GM12878 (cell line): ENCODE results near the gene DST. TPM values are rescaled to one million over a fixed set of nuclear protein-coding genes. Genes with fewer than 3 reads are reported as not detected.

Source experiments
- ATAC-seq: fragments of 200-7000 bp; cut with Tn5 transposase; 3 replicates; pipeline ENCODE4 v1.9.1; 2020; ENCODE audit warnings: mild to moderate bottlenecking, moderate library complexity
- BruUV-seq: library from RNA; stranded (reverse); fragments of 400-500 nt; replicated peaks from 2 replicates; lab custom pipeline; 2021; lab: Mats Ljungman, UMichigan
- CTCF ChIA-PET: fragments of 300-600 bp; sonication (Branson Sonifier 250); formaldehyde crosslinking; extraction: SDS; loops from one replicate; lab custom pipeline; 2021; ENCODE audit warnings: inconsistent platforms; lab: Yijun Ruan, JAX
- POLR2A ChIA-PET: fragments of 350-600 bp; formaldehyde crosslinking; extraction: SDS; loops from one replicate; lab custom pipeline; 2021; ENCODE audit warnings: inconsistent platforms; lab: Charles Lee
- RAD21 ChIA-PET: fragments of 300-600 bp; sonication (Branson Sonifier 250); formaldehyde crosslinking; loops from one replicate; lab custom pipeline; 2023; ENCODE audit warnings: antibody characterized with exemption; ENCODE audit not compliant: unreplicated experiment; lab: Charles Lee
- SMC1A ChIA-PET: fragments of 300-600 bp; sonication (Branson Sonifier 250); formaldehyde crosslinking; loops from one replicate; lab custom pipeline; 2023; ENCODE audit not compliant: unreplicated experiment, uncharacterized antibody; lab: Charles Lee
- DNase-seq: peaks from one replicate; pipeline ENCODE4 v3.0.0-alpha.2; 2011; ENCODE audit warnings: low read depth, low spot score
- FAIRE-seq: peaks from 3 replicates; lab custom pipeline; 2011; peaks lifted over from hg19 to GRCh38; lab: Jason Lieb, UNC
- H2AFZ ChIP-seq: 2 replicates; pipeline ENCODE4 v1.6.0; 2011; ENCODE audit warnings: low read depth, low read length, control low read depth; ENCODE audit not compliant: control insufficient read depth
- H3K27ac ChIP-seq: 2 replicates; pipeline ENCODE4 v1.5.1; 2011; ENCODE audit warnings: control low read depth; ENCODE audit not compliant: control insufficient read depth, insufficient read depth
- H3K27me3 ChIP-seq, 2 experiments: replicated peaks in 1 of 2; 2 replicates each; pipeline versions ENCODE4 v1.6.0 to v1.6.1; 2011; ENCODE audit warnings: low read length in 1 of 2; ENCODE audit not compliant: control insufficient read depth in 2 of 2, insufficient read depth in 2 of 2
- H3K36me3 ChIP-seq, 2 experiments: 2 replicates each; pipeline ENCODE4 v1.5.1; 2011; ENCODE audit warnings: low read length in 1 of 2; ENCODE audit not compliant: control insufficient read depth in 2 of 2, insufficient read depth in 2 of 2
- H3K4me1 ChIP-seq: 2 replicates; pipeline ENCODE4 v1.6.1; 2011; ENCODE audit warnings: mild to moderate bottlenecking, low read length, moderate library complexity, mixed read lengths; ENCODE audit not compliant: control insufficient read depth, insufficient read depth
- H3K4me2 ChIP-seq: 2 replicates; pipeline ENCODE4 v1.6.0; 2011; ENCODE audit warnings: control low read depth; ENCODE audit not compliant: control insufficient read depth, insufficient read depth
- H3K4me3 ChIP-seq: fragments of 200-600 bp; sonication (generic); 2 replicates; pipeline ENCODE4 v1.5.1; 2016
- H3K79me2 ChIP-seq: 2 replicates; pipeline ENCODE4 v1.6.0; 2011; ENCODE audit warnings: low read length; ENCODE audit not compliant: control insufficient read depth, insufficient read depth
- H3K9ac ChIP-seq: 2 replicates; pipeline ENCODE4 v1.8.0; 2011; ENCODE audit warnings: low read length, control low read depth, mixed read lengths; ENCODE audit not compliant: control insufficient read depth, insufficient read depth
- H3K9me3 ChIP-seq: replicated peaks from 3 replicates; pipeline ENCODE4 v1.5.1; 2011; ENCODE audit warnings: mild to moderate bottlenecking, low read length; ENCODE audit not compliant: control insufficient read depth, insufficient read depth
- H4K20me1 ChIP-seq: 2 replicates; pipeline ENCODE4 v1.6.0; 2011; ENCODE audit not compliant: control insufficient read depth, insufficient read depth
- ASH2L ChIP-seq: fragments of 300-600, 200-600 bp; sonication (generic); IDR thresholded peaks from 2 replicates; pipeline ENCODE4 v1.6.1; 2017; ENCODE audit warnings: low read depth, mild to moderate bottlenecking, borderline replicate concordance
- CEBPZ ChIP-seq: fragments of 150-350 bp; IDR thresholded peaks from 2 replicates; pipeline ENCODE4 v1.6.1; 2016; ENCODE audit warnings: low read depth, low read length
- E2F8 ChIP-seq: fragments of 450-650 bp; IDR thresholded peaks from 2 replicates; pipeline ENCODE4 v1.6.1; 2018; ENCODE audit warnings: mild to moderate bottlenecking, low read depth, moderate library complexity; ENCODE audit not compliant: partially characterized antibody
- HDAC2 ChIP-seq: fragments of 200-600 bp; sonication (generic); IDR thresholded peaks from 2 replicates; pipeline ENCODE4 v1.6.1; 2017
- WGBS: methylation state at CpG from one replicate; pipeline ENCODE4 v1.1.6; 2016; ENCODE audit warnings: low lambda C conversion rate; ENCODE audit not compliant: insufficient replicate concordance, insufficient coverage; ENCODE audit errors: missing lambda C conversion rate; 5-methylcytosine and 5-hydroxymethylcytosine counted together
- in situ Hi-C: fragments of 300-500 bp; cut with MboI; formaldehyde crosslinking; loops from 9 replicates; pipeline ENCODE4 v1.14.3; 2018; ENCODE audit warnings: mixed read lengths
- intact Hi-C: fragments of 100-400 bp; cut with micrococcal nuclease; formaldehyde crosslinking; loops from one replicate; pipeline ENCODE4 v1.14.2; 2022; ENCODE audit not compliant: unreplicated experiment
- polyA plus RNA-seq, 11 experiments: library from polyadenylated mRNA; depleted of rRNA in 4 of 11; unstranded in 6 of 11; stranded (reverse) in 5 of 11; fragments of >200 nt; fragmentation: Nextera tagmentation in 4 of 11; fragmentation: Illumina TruSeq in 1 of 11; extraction: Ambion mirVana in 4 of 11; extraction: Trizol in 1 of 11; gene quantifications; 1 replicate in 1 of 11; 2 replicates in 10 of 11; pipeline versions ENCODE4 v1.2.1 to v1.2.3, GENCODE V29; 2011 to 2016; ENCODE audit warnings: inconsistent platforms in 2 of 11, missing spikeins in 2 of 11, low read depth in 1 of 11
- total RNA-seq, 4 experiments: library from RNA; depleted of rRNA in 3 of 4; stranded (reverse); fragments of >200 nt in 3 of 4; fragmentation: Illumina TruSeq in 1 of 4; extraction: Trizol in 1 of 4; gene quantifications; 2 replicates each; pipeline versions ENCODE4 v1.2.1 to v1.2.3, GENCODE V29; 2013 to 2021
- TF ChIP-seq, protein P1 (sequence below): IDR thresholded peaks from 2 replicates; pipeline ENCODE4 v1.6.1; 2011; ENCODE audit warnings: low read depth, low read length, improper control_type of control experiment, borderline replicate concordance
- TF ChIP-seq, protein P2 (sequence below): IDR thresholded peaks from 2 replicates; pipeline ENCODE4 v1.6.1; 2011; ENCODE audit warnings: mild to moderate bottlenecking, low read depth, low read length, moderate library complexity; ENCODE audit not compliant: insufficient replicate concordance

DST gene
- total and polyA plus RNA-seq, 10 of the 15 experiments (the other 5 are each of a cell fraction or from before 2014, with no cell fraction given): 32.1 to 156 (median 75.0) TPM

DNA sequence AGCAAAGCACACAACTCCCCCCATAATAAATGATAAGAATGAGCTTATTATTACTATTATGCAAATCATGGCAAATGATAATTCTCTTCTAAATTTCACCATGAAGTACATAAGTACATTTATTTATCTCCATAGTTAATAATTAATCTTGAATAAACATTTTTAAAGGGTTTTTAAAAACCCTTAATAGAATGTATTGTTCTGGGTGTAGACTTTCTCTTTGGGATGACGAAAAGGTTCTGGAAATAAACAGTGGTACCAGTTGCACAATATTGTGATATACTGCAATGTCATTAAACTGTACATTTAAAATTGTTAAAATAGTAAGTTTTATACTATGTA is 18.0 kb downstream of the DST start:
- Histone ChIP-seq H3K79me2 (no peaks in the 10 kb centered on the region), H3K9ac (no peak overlapping the region), H2AFZ (no peak overlapping the region), H3K27me3 (no peaks in the 10 kb centered on the region), H3K4me1 (no peaks in the 10 kb centered on the region), H3K27ac (no peak overlapping the region), H3K36me3 (peaks cover 1 to 38% of the 10 kb centered on the region in 2 experiments; a peak in 3 of 4 replicates), H4K20me1 (no peaks in the 10 kb centered on the region), H3K9me3 (no peaks in the 10 kb centered on the region), H3K4me2 (no peak overlapping the region), H3K4me3 (no peak overlapping the region)
- TF ChIP-seq, protein P1, sequence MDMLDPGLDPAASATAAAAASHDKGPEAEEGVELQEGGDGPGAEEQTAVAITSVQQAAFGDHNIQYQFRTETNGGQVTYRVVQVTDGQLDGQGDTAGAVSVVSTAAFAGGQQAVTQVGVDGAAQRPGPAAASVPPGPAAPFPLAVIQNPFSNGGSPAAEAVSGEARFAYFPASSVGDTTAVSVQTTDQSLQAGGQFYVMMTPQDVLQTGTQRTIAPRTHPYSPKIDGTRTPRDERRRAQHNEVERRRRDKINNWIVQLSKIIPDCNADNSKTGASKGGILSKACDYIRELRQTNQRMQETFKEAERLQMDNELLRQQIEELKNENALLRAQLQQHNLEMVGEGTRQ: no peak
- TF ChIP-seq, protein P2, sequence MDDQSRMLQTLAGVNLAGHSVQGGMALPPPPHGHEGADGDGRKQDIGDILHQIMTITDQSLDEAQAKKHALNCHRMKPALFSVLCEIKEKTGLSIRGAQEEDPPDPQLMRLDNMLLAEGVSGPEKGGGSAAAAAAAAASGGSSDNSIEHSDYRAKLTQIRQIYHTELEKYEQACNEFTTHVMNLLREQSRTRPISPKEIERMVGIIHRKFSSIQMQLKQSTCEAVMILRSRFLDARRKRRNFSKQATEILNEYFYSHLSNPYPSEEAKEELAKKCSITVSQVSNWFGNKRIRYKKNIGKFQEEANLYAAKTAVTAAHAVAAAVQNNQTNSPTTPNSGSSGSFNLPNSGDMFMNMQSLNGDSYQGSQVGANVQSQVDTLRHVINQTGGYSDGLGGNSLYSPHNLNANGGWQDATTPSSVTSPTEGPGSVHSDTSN: no peak
- no peak for TF ChIP-seq HDAC2
- TF ChIP-seq CEBPZ: no peak
- no peak for TF ChIP-seq ASH2L
- no peak for TF ChIP-seq E2F8
- no peak for FAIRE-seq
- ChIA-PET POLR2A (interaction anchor here (1.3 kb wide), 1 partner anchor 9 kb away, joined by 3 read pairs; no protein-coding TSS in a partner anchor), RAD21 (no interaction called here), CTCF (interaction anchor here (2.9 to 3.0 kb wide), 2 partner anchors 30 to 227 kb away, joined by 10 to 16 read pairs; no protein-coding TSS in a partner anchor), SMC1A (interaction anchor here (0.9 kb wide), 1 partner anchor 11 kb away, joined by 4 read pairs; no protein-coding TSS in a partner anchor)
- no peak for DNase-seq
- 100% methylated on average over 1 of the region's 1 CpG for WGBS
- intact Hi-C loops (no loop called here), in situ Hi-C loops (no loop called here)
- BruUV-seq: no TSS peak
- ATAC-seq: no peak
